ENCODE measurements around the gene UNC13A.

DNA sequence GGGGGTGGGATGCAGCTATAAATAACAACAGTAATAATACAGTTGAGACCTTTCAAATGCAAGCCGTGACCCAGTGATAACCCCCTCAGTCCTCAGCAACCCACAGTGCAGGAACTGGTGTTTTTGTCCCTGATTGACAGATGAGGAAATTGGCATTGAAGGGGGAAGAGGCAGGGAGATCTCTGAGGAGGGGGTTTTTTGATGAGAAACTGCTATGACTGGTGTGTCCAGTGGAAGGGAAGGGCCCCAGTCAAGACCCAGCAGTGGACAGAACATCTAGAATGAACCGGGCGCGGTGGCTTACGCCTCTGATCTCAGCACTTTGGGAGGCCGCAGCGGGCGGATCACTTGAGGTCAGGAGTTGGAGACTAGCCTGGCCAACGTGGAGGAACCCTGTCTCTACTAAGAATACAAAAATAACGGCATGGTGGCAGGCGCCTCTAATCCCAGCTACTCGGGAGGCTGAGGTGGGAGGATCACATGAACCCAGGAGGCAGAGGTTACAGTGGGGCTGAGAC is 33.0 kb upstream of the UNC13A start:
- TF ChIP-seq POLR2A (IDR thresholded peaks at IDR 0.05) (no peak), CTCF (IDR thresholded peaks at IDR 0.05) (no peak)

Measured in stomach (tissue), 4 donors.